ENCODE data around the gene UAP1L1.
"Not testable (repeated sequence)": the region's sequence is repeated elsewhere in the genome, so short reads cannot be mapped to it uniquely, and the experiment has no call there.

The UAP1L1 gene

GRCh38 chr9:137122796-137123467, 45.6 kb downstream of the UAP1L1 start:
- DNase-seq (ENCODE audit: low spot score); in situ Hi-C loops (cut with MboI; ENCODE audit: low sequenced_read_pairs, unreplicated experiment): not testable (repeated sequence)

- in situ Hi-C loops (cut with MboI; ENCODE audit: low sequenced_read_pairs, unreplicated experiment), result no loop called here
- TF ChIP-seq CTCF (IDR thresholded peaks at IDR 0.05; ENCODE audit: borderline replicate concordance, control extremely low read depth, extremely low read depth, insufficient read depth, missing control alignments), result no peak
- DNase-seq (ENCODE audit: low spot score), result no peak
Observed at GRCh38 chr9:137123468-137123837, 46.1 kb downstream of the UAP1L1 start.

DNA sequence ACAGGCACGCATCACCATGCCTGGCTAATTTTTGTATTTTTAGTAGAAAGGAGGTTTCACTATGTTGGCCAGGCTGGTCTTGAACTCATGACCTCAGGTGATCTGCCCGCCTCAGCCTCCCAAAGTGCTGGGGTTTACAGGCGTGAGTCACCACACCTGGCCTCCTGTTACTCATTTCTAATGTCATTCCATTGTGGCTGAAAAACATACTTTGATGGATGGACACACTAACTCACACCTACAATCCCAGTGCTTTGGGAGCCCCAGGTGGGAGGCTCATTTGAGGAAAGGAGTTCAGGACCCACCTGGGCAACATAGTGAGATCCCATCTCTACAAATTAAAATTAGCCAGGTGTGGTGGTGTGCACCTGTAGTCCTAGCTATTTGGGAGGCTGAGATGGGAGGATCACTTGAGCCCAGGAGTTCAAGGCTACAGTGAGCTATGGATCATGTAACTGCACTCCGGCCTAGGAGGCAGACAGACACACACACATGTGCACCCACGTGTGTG, 46.7 kb downstream of the UAP1L1 start:
- in situ Hi-C loops (cut with MboI; ENCODE audit: low sequenced_read_pairs, unreplicated experiment); DNase-seq (ENCODE audit: low spot score): not testable (repeated sequence)

DNA sequence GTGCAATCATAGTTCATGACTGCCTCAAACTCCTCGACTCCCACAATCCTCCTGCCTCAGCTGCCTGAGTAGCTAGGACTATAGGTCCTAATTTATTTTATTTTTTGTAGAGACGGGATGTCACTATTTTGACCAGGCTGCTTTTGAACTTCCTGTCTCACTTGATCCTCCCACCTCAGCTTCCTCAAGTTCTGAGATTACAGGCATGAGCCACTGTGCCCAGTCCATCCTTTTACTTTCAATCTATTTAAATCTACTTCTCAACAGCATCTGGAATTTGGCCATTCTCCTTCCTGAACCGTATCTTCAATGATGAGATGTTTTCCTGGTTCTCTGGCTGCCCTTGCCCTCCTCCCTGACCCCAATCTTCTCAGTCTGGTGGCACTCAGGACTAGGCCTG, 49.5 kb downstream of the UAP1L1 start:
- DNase-seq (ENCODE audit: low spot score), result no peak
- in situ Hi-C loops (cut with MboI; ENCODE audit: low sequenced_read_pairs, unreplicated experiment), result no loop called here
- TF ChIP-seq CTCF (IDR thresholded peaks at IDR 0.05; ENCODE audit: borderline replicate concordance, control extremely low read depth, extremely low read depth, insufficient read depth, missing control alignments), result no peak

DNA sequence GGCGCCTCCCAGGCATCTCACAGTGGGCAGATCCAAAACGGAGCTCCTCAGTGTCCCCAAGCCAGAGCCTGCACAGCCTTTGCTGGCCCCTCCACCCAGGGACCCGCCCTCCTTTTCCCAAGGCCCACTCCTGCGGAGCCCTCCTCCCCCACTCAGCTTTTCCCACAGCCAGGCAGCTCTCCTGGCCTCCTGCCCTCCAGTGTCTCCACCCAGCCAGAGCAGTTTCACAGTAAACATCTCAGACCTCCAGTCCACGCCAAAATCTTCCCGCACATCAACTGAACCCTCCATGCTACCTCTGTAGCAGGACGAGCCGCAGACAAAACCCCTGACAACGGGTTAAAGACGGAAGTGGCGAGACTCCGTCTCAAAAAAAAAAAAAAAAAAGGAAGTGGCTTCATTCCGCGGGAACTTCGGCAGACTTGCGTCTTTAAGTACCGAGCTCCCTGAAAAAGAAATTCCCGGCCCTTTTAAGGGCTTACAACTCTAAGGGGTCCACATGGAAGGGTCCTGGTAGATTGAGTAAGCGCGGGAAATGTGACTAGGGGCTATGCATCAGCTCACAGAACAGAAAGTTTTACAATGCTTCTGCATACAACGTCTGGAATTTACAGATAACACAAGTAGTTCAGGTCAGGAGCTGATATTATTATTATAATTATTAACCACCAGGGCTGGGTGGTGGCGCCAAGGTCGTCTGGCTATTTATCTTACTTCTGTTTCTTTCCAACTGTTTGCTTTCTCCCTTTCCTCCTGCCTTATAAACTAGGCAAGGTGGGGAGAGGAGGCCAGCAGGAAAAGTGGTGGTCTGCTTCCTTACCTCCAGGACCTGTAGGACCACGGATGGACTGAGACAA, 50.2 kb downstream of the UAP1L1 start:
- no peak for DNase-seq (ENCODE audit: low spot score)
- TF ChIP-seq CTCF (IDR thresholded peaks at IDR 0.05; ENCODE audit: borderline replicate concordance, control extremely low read depth, extremely low read depth, insufficient read depth, missing control alignments), result no peak
- in situ Hi-C loops (cut with MboI; ENCODE audit: low sequenced_read_pairs, unreplicated experiment), result no loop called here

DNA sequence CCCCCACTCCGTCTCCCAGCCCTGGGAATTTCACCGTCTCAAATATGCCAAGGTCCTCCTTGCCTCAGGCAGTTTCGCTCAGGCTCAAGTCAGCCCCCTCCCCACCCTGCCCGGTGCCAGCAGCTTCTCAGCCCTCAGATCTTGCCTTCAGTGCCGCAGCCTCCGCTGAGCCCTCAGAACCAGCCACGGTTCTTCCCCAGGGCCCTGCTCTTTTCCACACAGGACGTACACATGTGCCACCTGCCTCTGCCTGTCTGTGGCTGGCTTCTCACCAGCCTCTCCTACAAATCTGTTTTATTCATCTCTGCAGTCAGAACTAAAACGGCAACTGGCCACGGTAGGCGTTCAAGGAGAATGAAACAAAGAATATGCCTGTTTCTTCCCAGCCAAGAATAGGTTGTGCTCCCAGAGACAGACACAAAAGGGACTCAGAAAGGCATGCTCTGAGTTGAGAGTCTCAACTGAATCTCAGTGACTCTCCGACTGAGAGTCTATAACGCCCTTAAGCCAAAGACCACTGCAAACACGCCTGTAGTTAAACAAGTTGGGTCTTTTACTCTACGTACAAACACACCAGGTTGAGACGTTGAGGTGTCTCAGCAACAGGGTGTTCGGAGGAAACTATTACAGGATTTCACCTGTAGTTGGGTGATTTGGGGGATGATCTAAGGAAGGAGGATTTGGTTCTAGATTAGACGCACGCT, 51.0 kb downstream of the UAP1L1 start:
- in situ Hi-C loops (cut with MboI; ENCODE audit: low sequenced_read_pairs, unreplicated experiment), result no loop called here
- DNase-seq (ENCODE audit: low spot score), result no peak
- TF ChIP-seq CTCF (IDR thresholded peaks at IDR 0.05; ENCODE audit: borderline replicate concordance, control extremely low read depth, extremely low read depth, insufficient read depth, missing control alignments), result no peak

DNA sequence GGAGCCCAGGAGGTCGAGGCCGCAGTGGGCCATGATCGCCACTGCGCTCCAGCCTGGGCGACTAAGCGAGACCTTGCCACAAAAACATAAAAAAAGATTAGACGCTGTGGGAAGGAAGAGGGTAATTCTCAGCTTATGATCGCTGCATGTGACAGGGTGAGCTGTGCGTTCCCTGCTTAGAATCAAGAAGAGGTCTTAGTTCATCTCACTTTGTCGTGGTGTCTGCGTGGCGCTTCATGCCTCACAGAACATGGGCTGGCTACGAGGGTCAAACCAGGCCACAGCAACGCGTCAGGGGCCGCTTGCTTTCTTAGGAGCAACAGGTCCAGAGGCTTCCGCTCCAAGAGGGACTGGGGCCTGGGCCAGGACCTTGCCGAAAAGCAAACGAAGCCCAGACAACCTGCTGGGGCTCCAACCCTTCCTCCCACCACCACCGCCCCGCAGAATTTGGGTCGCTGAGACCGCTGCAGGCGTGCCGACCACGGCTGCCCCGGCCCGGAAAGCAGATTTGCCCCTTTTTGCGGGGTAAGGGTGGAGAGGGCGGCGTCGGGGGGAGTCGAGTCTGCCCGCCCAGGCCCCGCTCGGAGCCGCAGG, 51.6 kb downstream of the UAP1L1 start:
- in situ Hi-C loops (cut with MboI; ENCODE audit: low sequenced_read_pairs, unreplicated experiment), result no loop called here
- no peak for DNase-seq (ENCODE audit: low spot score)
- TF ChIP-seq CTCF (IDR thresholded peaks at IDR 0.05; ENCODE audit: borderline replicate concordance, control extremely low read depth, extremely low read depth, insufficient read depth, missing control alignments), result no peak
